Measurements from ENCODE around the gene HAO2.
"Not testable (repeated sequence)": the region's sequence is repeated elsewhere in the genome, so short reads cannot be mapped to it uniquely, and the experiment has no call there.

The HAO2 gene

GRCh38 chr1:119341372-119341947, 27.1 kb upstream of the HAO2 start:
- DNase-seq (ENCODE audit: low read depth in 3 of 3, low spot score in 1 of 3): no peak

- DNase-seq (ENCODE audit: low read depth in 3 of 3, low spot score in 1 of 3): no peak
Observed at GRCh38 chr1:119345398-119345797, 23.2 kb upstream of the HAO2 start.

GRCh38 chr1:119347858-119348257, 20.7 kb upstream of the HAO2 start:
- DNase-seq (ENCODE audit: low read depth in 3 of 3, low spot score in 1 of 3): no peak

GRCh38 chr1:119348941-119349340, 19.6 kb upstream of the HAO2 start:
- no peak for DNase-seq (ENCODE audit: low read depth in 3 of 3, low spot score in 1 of 3)

GRCh38 chr1:119350866-119351265, 17.7 kb upstream of the HAO2 start:
- not testable (repeated sequence) for DNase-seq (ENCODE audit: low read depth in 3 of 3, low spot score in 1 of 3)

- DNase-seq (ENCODE audit: low read depth in 3 of 3, low spot score in 1 of 3): no peak
Observed at GRCh38 chr1:119351997-119352396, 16.6 kb upstream of the HAO2 start.

GRCh38 chr1:119353836-119354235, 14.7 kb upstream of the HAO2 start:
- no peak for DNase-seq (ENCODE audit: low read depth in 3 of 3, low spot score in 1 of 3)

GRCh38 chr1:119358636-119359035, 9.9 kb upstream of the HAO2 start:
- no peak for DNase-seq (ENCODE audit: low read depth in 3 of 3, low spot score in 1 of 3)

GRCh38 chr1:119359730-119360129, 8.9 kb upstream of the HAO2 start:
- no peak for DNase-seq (ENCODE audit: low read depth in 3 of 3, low spot score in 1 of 3)

GRCh38 chr1:119361205-119361604, 7.4 kb upstream of the HAO2 start:
- no peak for DNase-seq (ENCODE audit: low read depth in 3 of 3, low spot score in 1 of 3)

- DNase-seq (ENCODE audit: low read depth in 3 of 3, low spot score in 1 of 3): no peak
Observed at GRCh38 chr1:119361620-119362344, 6.8 kb upstream of the HAO2 start.

GRCh38 chr1:119363162-119363561, 5.4 kb upstream of the HAO2 start:
- DNase-seq (ENCODE audit: low read depth in 3 of 3, low spot score in 1 of 3): no peak

- DNase-seq (ENCODE audit: low read depth in 3 of 3, low spot score in 1 of 3): no peak
Observed at GRCh38 chr1:119364640-119365039, 3.9 kb upstream of the HAO2 start.

GRCh38 chr1:119366424-119366823, 2.2 kb upstream of the HAO2 start:
- DNase-seq (ENCODE audit: low read depth in 3 of 3, low spot score in 1 of 3): no peak

- DNase-seq (ENCODE audit: low read depth in 3 of 3, low spot score in 1 of 3): no peak
Observed at GRCh38 chr1:119367432-119368124, 1.0 kb upstream of the HAO2 start.

- no peak for DNase-seq (ENCODE audit: low read depth in 3 of 3, low spot score in 1 of 3)
Observed at GRCh38 chr1:119370748-119371147, 2.2 kb downstream of the HAO2 start.

GRCh38 chr1:119371815-119372214, 3.2 kb downstream of the HAO2 start:
- no peak for DNase-seq (ENCODE audit: low read depth in 3 of 3, low spot score in 1 of 3)

GRCh38 chr1:119372503-119373086, 4.0 kb downstream of the HAO2 start:
- no peak for DNase-seq (ENCODE audit: low read depth in 3 of 3, low spot score in 1 of 3)

GRCh38 chr1:119373465-119373864, 4.9 kb downstream of the HAO2 start:
- DNase-seq (ENCODE audit: low read depth in 3 of 3, low spot score in 1 of 3): no peak

- DNase-seq (ENCODE audit: low read depth in 3 of 3, low spot score in 1 of 3): no peak
Observed at GRCh38 chr1:119374208-119374874, 5.8 kb downstream of the HAO2 start.

- no peak for DNase-seq (ENCODE audit: low read depth in 3 of 3, low spot score in 1 of 3)
Observed at GRCh38 chr1:119375366-119375765, 6.8 kb downstream of the HAO2 start.

GRCh38 chr1:119376594-119376993, 8.0 kb downstream of the HAO2 start:
- DNase-seq (ENCODE audit: low read depth in 3 of 3, low spot score in 1 of 3): no peak
